Activated CD8-positive, alpha-beta memory T cell treated with anti-CD3 and anti-CD28 coated beads, Interleukin-2, amount 10 ng/mL, durations not matched to agents 7 days and 5 days (primary cell): Measurements from ENCODE around the gene APOOL. TPM values are rescaled to one million over a fixed set of nuclear protein-coding genes. Genes with fewer than 3 reads are reported as not detected.

ENCODE experiments used
- ATAC-seq: fragments of 150-1000 bp; cut with Tn5 transposase; one replicate; pipeline ENCODE4 v1.10.0; 2021; ENCODE audit warnings: moderate library complexity
- CTCF ChIA-PET: fragments of 350-600 bp; sonication (Branson Sonifier 250); formaldehyde crosslinking; loops from one replicate; lab custom pipeline; 2021; ENCODE audit warnings: antibody characterized with exemption; lab: Charles Lee
- DNase-seq: peaks from one replicate; pipeline ENCODE4 v3.0.0-alpha.2; 2020
- H3K27ac Mint-ChIP-seq: one replicate; pipeline ENCODE4 v1.8.0; 2021; ENCODE audit warnings: mild to moderate bottlenecking, mixed read lengths
- H3K27me3 Mint-ChIP-seq: one replicate; pipeline ENCODE4 v1.8.0; 2021; ENCODE audit warnings: mixed read lengths
- H3K36me3 Mint-ChIP-seq: one replicate; pipeline ENCODE4 v1.8.0; 2021; ENCODE audit warnings: mild to moderate bottlenecking, mixed read lengths
- H3K4me1 Mint-ChIP-seq: one replicate; pipeline ENCODE4 v1.8.0; 2021; ENCODE audit warnings: mixed read lengths
- H3K4me3 Mint-ChIP-seq: one replicate; pipeline ENCODE4 v1.8.0; 2021; ENCODE audit warnings: mild to moderate bottlenecking, moderate library complexity, mixed read lengths
- H3K9me3 Mint-ChIP-seq: one replicate; pipeline ENCODE4 v1.8.0; 2022; ENCODE audit warnings: low read depth, mixed read lengths
- total RNA-seq, 2 experiments: library from RNA; stranded (reverse); gene quantifications; one replicate each; pipeline ENCODE4 v1.2.3, GENCODE V29; 2021

Gene APOOL
- total RNA-seq, 2 experiments from 2014 or later, result 12.0 to 15.3 TPM

- H3K36me3 Mint-ChIP-seq, result no peaks in the 10 kb centered on the region
- ATAC-seq (no peak), DNase-seq (no peak)
- no peaks in the 10 kb centered on the region for H3K9me3 Mint-ChIP-seq
- H3K27ac Mint-ChIP-seq, result no peak overlapping the region
- H3K27me3 Mint-ChIP-seq, result no peaks in the 10 kb centered on the region
- H3K4me1 Mint-ChIP-seq, result no peaks in the 10 kb centered on the region
- H3K4me3 Mint-ChIP-seq, result no peak overlapping the region
- CTCF ChIA-PET, result no interaction called here
Measured at GRCh38 chrX:85111347-85111746, 107.7 kb downstream of the APOOL start.

DNA sequence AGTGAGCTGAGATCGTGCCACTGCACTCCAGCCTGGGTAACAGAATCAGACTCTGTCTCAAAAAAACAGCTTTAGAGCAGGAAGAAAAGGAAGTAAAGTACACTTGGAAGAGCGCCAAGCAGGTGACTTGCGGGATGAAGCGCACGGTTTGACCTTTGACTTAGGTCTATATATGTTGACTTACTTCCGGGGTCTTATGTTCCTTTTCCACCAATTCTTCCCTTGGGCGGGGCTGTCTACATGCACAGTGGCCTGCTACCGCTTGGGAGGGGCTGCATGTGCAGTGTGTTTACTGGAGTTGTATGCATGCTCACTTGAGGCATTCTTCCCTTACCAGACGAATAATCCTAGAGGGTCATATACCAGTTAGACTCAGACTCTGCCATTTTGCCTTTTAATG lies 108.6 kb downstream of the APOOL start:
- ATAC-seq (no peak), DNase-seq (no peak)
- H3K9me3 Mint-ChIP-seq, result no peaks in the 10 kb centered on the region
- no peaks in the 10 kb centered on the region for H3K4me1 Mint-ChIP-seq
- no peaks in the 10 kb centered on the region for H3K36me3 Mint-ChIP-seq
- no peak overlapping the region for H3K27ac Mint-ChIP-seq
- no peaks in the 10 kb centered on the region for H3K27me3 Mint-ChIP-seq
- no peak overlapping the region for H3K4me3 Mint-ChIP-seq
- CTCF ChIA-PET, result no interaction called here

- no peaks in the 10 kb centered on the region for H3K27me3 Mint-ChIP-seq
- CTCF ChIA-PET, result no interaction called here
- DNase-seq, result no peak
- ATAC-seq, result no peak
- H3K27ac Mint-ChIP-seq, result no peak overlapping the region
- H3K9me3 Mint-ChIP-seq, result no peaks in the 10 kb centered on the region
- H3K36me3 Mint-ChIP-seq, result no peaks in the 10 kb centered on the region
- no peaks in the 10 kb centered on the region for H3K4me1 Mint-ChIP-seq
- H3K4me3 Mint-ChIP-seq, result no peak overlapping the region
Measured at GRCh38 chrX:85113746-85114145, 110.1 kb downstream of the APOOL start.

DNA sequence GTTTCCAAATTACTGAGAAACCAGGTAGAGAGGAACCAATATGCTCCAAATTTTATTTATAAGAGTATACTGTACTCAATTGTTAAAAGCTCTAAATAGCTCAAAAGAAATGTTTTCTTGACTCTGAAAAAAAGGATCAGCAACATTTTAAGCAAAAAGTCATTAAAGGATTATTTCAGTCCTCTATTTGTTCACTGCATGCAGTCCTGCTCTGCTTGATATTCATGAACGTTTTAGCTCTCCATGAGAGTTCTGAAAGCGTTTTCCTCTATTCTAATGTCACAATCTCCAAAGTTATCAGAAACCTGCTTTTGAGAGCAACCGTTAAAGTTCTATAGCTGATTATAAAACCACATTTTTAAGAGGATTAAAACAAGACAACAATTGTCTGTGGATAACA lies 110.5 kb downstream of the APOOL start:
- no peak for ATAC-seq
- no peak for DNase-seq
- Mint-ChIP-seq H3K27ac (no peak overlapping the region), H3K4me1 (no peaks in the 10 kb centered on the region), H3K36me3 (no peaks in the 10 kb centered on the region), H3K9me3 (no peaks in the 10 kb centered on the region), H3K4me3 (no peak overlapping the region), H3K27me3 (no peaks in the 10 kb centered on the region)
- CTCF ChIA-PET, result no interaction called here

- no peak for ATAC-seq
- H3K36me3 Mint-ChIP-seq, result no peaks in the 10 kb centered on the region
- no peaks in the 10 kb centered on the region for H3K4me1 Mint-ChIP-seq
- no peak overlapping the region for H3K27ac Mint-ChIP-seq
- CTCF ChIA-PET, result no interaction called here
- DNase-seq, result no peak
- no peak overlapping the region for H3K4me3 Mint-ChIP-seq
- no peaks in the 10 kb centered on the region for H3K9me3 Mint-ChIP-seq
- no peaks in the 10 kb centered on the region for H3K27me3 Mint-ChIP-seq
Measured at GRCh38 chrX:85114776-85115175, 111.1 kb downstream of the APOOL start.

GRCh38 chrX:85115252-85115651 lies 111.6 kb downstream of the APOOL start:
- H3K9me3 Mint-ChIP-seq, result no peaks in the 10 kb centered on the region
- no peaks in the 10 kb centered on the region for H3K4me1 Mint-ChIP-seq
- CTCF ChIA-PET, result no interaction called here
- no peaks in the 10 kb centered on the region for H3K27me3 Mint-ChIP-seq
- H3K4me3 Mint-ChIP-seq, result no peak overlapping the region
- DNase-seq, result no peak
- H3K36me3 Mint-ChIP-seq, result no peaks in the 10 kb centered on the region
- H3K27ac Mint-ChIP-seq, result no peak overlapping the region
- no peak for ATAC-seq

GRCh38 chrX:85136409-85136808 lies 132.7 kb downstream of the APOOL start:
- DNase-seq (no peak), ATAC-seq (no peak)
- CTCF ChIA-PET, result no interaction called here
- H3K4me1 Mint-ChIP-seq, result no peaks in the 10 kb centered on the region
- H3K36me3 Mint-ChIP-seq, result no peaks in the 10 kb centered on the region
- H3K27ac Mint-ChIP-seq, result no peak overlapping the region
- H3K9me3 Mint-ChIP-seq, result no peaks in the 10 kb centered on the region
- no peak overlapping the region for H3K4me3 Mint-ChIP-seq
- no peaks in the 10 kb centered on the region for H3K27me3 Mint-ChIP-seq

DNA sequence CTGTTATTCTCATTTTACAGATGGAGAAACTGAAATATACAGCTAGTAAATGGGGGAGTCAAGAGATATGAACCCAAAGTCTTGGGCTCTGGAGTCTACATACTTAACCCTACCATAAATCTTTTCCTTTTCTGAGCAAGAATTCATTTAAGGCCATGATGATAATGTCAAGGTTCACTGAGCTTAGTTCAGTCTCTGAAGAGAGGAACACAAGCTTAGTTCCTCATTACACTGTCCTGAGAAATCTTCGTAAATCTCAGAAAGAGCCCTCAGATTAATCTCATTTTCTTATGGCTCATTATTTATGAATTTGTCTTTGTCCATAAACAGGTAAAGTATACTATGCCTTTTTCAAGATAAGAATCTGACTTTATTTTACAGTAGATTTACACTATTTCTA lies 135.7 kb downstream of the APOOL start:
- CTCF ChIA-PET, result no interaction called here
- ATAC-seq (no peak), DNase-seq (no peak)
- H3K27ac Mint-ChIP-seq, result no peak overlapping the region
- no peak overlapping the region for H3K4me3 Mint-ChIP-seq
- no peaks in the 10 kb centered on the region for H3K4me1 Mint-ChIP-seq
- H3K9me3 Mint-ChIP-seq, result no peaks in the 10 kb centered on the region
- H3K36me3 Mint-ChIP-seq, result no peaks in the 10 kb centered on the region
- no peaks in the 10 kb centered on the region for H3K27me3 Mint-ChIP-seq

GRCh38 chrX:85140964-85141363 lies 137.3 kb downstream of the APOOL start:
- Mint-ChIP-seq H3K4me1 (no peaks in the 10 kb centered on the region), H3K36me3 (no peaks in the 10 kb centered on the region), H3K27me3 (no peaks in the 10 kb centered on the region), H3K9me3 (no peaks in the 10 kb centered on the region), H3K27ac (no peak overlapping the region), H3K4me3 (no peak overlapping the region)
- CTCF ChIA-PET, result no interaction called here
- ATAC-seq (no peak), DNase-seq (no peak)

Other genes starting within 250 kb of the APOOL start
- gene SATL1, start 239.9 kb downstream of the APOOL start, total RNA-seq, result under 1 TPM in 1 of 2 experiments, not detected in 1; 0.09 TPM
- gene ZNF711, start 240.1 kb downstream of the APOOL start, total RNA-seq, result under 1 TPM in 1 of 2 experiments, not detected in 1; 0.26 TPM